Neural cell (in vitro differentiated cells): ENCODE measurements around the gene HBD. TPM values are rescaled to one million over a fixed set of nuclear protein-coding genes. Genes with fewer than 3 reads are reported as not detected.

ENCODE experiments used
- H2AFZ ChIP-seq: fragments of 200-600, 300-800 bp; sonication (generic), shearing (Covaris generic); 2 replicates; pipeline ENCODE4 v1.6.0; 2014; ENCODE audit warnings: low read depth, mild to moderate bottlenecking, antibody characterized with exemption, low read length, moderate library complexity
- H3F3A ChIP-seq: fragments of 200-600 bp; shearing (Covaris generic); 2 replicates; pipeline ENCODE4 v1.6.1; 2016; ENCODE audit warnings: mild to moderate bottlenecking, moderate library complexity, mixed read lengths, antibody characterized with exemption, low read length; ENCODE audit not compliant: insufficient read depth, poor library complexity, severe bottlenecking
- H3K27ac ChIP-seq: fragments of 200-600, 300-800 bp; sonication (generic), shearing (Covaris generic); 2 replicates; pipeline ENCODE4 v1.5.1; 2014; ENCODE audit warnings: mild to moderate bottlenecking, low read length, moderate library complexity
- H3K27me3 ChIP-seq: fragments of 300-800, 200-600 bp; sonication (generic), shearing (Covaris generic); 2 replicates; pipeline ENCODE4 v1.6.0; 2014; ENCODE audit warnings: mild to moderate bottlenecking, low read depth, low read length, moderate library complexity; ENCODE audit not compliant: insufficient read depth
- H3K36me3 ChIP-seq: fragments of 300-800, 200-600 bp; sonication (generic), shearing (Covaris generic); 2 replicates; pipeline ENCODE4 v1.5.1; 2014; ENCODE audit warnings: mild to moderate bottlenecking, antibody characterized with exemption, low read length, moderate library complexity; ENCODE audit not compliant: insufficient read depth
- H3K4me2 ChIP-seq: fragments of 300-800, 200-600 bp; sonication (generic), shearing (Covaris generic); 2 replicates; pipeline ENCODE4 v1.6.0; 2014; ENCODE audit warnings: mild to moderate bottlenecking, low read length
- H3K4me3 ChIP-seq: fragments of 300-800, 200-600 bp; sonication (generic), shearing (Covaris generic); 2 replicates; pipeline ENCODE4 v1.5.1; 2014; ENCODE audit warnings: mild to moderate bottlenecking, low read length, moderate library complexity
- H3K79me2 ChIP-seq: fragments of 200-600 bp; shearing (Covaris generic); replicated peaks from 2 replicates; pipeline ENCODE4 v1.6.0; 2014; ENCODE audit warnings: mild to moderate bottlenecking, low read length, moderate library complexity; ENCODE audit not compliant: insufficient read depth
- H3K9ac ChIP-seq: fragments of 300-800, 200-600 bp; sonication (generic), shearing (Covaris generic); 2 replicates; pipeline ENCODE4 v1.6.1; 2016; ENCODE audit warnings: mild to moderate bottlenecking, low read length, mixed read lengths
- H3K9me2 ChIP-seq: fragments of 200-600 bp; shearing (Covaris generic); 2 replicates; pipeline ENCODE4 v1.6.1; 2016; ENCODE audit warnings: mild to moderate bottlenecking, low read length, mixed read lengths; ENCODE audit not compliant: insufficient read depth
- H3K9me3 ChIP-seq: fragments of 200-600, 300-800 bp; sonication (generic), shearing (Covaris generic); 2 replicates; pipeline ENCODE4 v1.6.1; 2016; ENCODE audit warnings: mild to moderate bottlenecking, mixed run types, low read length, moderate library complexity, mixed read lengths
- H4K20me1 ChIP-seq: fragments of 200-600 bp; shearing (Covaris generic); 2 replicates; pipeline ENCODE4 v1.6.1; 2016; ENCODE audit warnings: mild to moderate bottlenecking, mixed run types; ENCODE audit not compliant: insufficient read depth
- EP300 ChIP-seq: fragments of 450-650 bp; conservative IDR thresholded peaks from 2 replicates; pipeline ENCODE4 v1.6.1; 2014; ENCODE audit warnings: antibody characterized with exemption, mild to moderate bottlenecking, moderate library complexity; ENCODE audit not compliant: poor library complexity, severe bottlenecking
- EZH2 ChIP-seq: fragments of 200-600, 300-800 bp; shearing (Covaris generic), sonication (generic); IDR thresholded peaks from 2 replicates; pipeline ENCODE4 v1.6.1; 2014; ENCODE audit warnings: antibody characterized with exemption, low read length, borderline replicate concordance, mild to moderate bottlenecking; ENCODE audit not compliant: insufficient read depth, poor library complexity, severe bottlenecking
- MXI1 ChIP-seq: fragments of 450-650 bp; conservative IDR thresholded peaks from 2 replicates; pipeline ENCODE4 v1.6.1; 2014; ENCODE audit warnings: antibody characterized with exemption, mild to moderate bottlenecking; ENCODE audit not compliant: poor library complexity, severe bottlenecking
- POLR2AphosphoS5 ChIP-seq: IDR thresholded peaks from 2 replicates; pipeline ENCODE4 v1.6.1; 2012
- RAD21 ChIP-seq: fragments of 450-650 bp; conservative IDR thresholded peaks from 2 replicates; pipeline ENCODE4 v1.6.1; 2014; ENCODE audit warnings: antibody characterized with exemption, mild to moderate bottlenecking, moderate library complexity
- REST ChIP-seq: IDR thresholded peaks from 2 replicates; pipeline ENCODE4 v1.6.1; 2012; ENCODE audit warnings: borderline replicate concordance
- SMC3 ChIP-seq: fragments of 450-650 bp; conservative IDR thresholded peaks from 2 replicates; pipeline ENCODE4 v1.6.1; 2014; ENCODE audit warnings: antibody characterized with exemption, mild to moderate bottlenecking, moderate library complexity; ENCODE audit not compliant: poor library complexity
- TAF1 ChIP-seq: IDR thresholded peaks from 2 replicates; pipeline ENCODE4 v1.6.1; 2012; ENCODE audit warnings: low read depth
- polyA plus RNA-seq: library from polyadenylated mRNA; depleted of rRNA; stranded (reverse); fragments of >200 nt; gene quantifications from 2 replicates; pipeline ENCODE4 v1.2.3, GENCODE V29; 2014
- TF ChIP-seq, protein P1 (sequence below): fragments of 450-650 bp; IDR thresholded peaks from 2 replicates; pipeline ENCODE4 v1.5.1; 2014; ENCODE audit warnings: antibody characterized with exemption, mild to moderate bottlenecking, moderate library complexity; ENCODE audit not compliant: poor library complexity, severe bottlenecking

HBD gene
- polyA plus RNA-seq, 1 donor from 2014 or later = not detected

DNA sequence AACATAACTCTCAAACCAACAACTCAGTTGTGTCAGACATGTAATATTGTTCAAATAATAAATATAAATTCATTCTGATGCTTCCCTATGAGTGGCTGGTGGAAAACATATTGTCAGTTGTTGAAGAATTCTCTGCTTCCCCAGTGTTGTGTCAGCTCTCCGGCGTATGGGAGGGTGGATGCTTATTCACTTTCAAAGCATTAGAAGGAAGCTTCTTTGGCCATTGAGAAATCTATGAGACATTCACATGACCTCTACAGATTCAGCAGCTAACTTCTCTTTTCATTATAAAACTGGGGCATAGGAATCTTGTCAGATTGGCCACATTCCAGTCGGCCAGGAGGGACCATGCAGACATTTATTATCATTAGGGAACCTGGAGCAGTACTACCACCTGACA, 36.7 kb downstream of the HBD start:
- H3K9ac ChIP-seq = no peak overlapping the region
- TF ChIP-seq EZH2 (no peak), TAF1 (no peak), POLR2AphosphoS5 (no peak), SMC3 (no peak), EP300 (no peak), RAD21 (no peak), MXI1 (no peak), REST (no peak)
- TF ChIP-seq, protein P1, sequence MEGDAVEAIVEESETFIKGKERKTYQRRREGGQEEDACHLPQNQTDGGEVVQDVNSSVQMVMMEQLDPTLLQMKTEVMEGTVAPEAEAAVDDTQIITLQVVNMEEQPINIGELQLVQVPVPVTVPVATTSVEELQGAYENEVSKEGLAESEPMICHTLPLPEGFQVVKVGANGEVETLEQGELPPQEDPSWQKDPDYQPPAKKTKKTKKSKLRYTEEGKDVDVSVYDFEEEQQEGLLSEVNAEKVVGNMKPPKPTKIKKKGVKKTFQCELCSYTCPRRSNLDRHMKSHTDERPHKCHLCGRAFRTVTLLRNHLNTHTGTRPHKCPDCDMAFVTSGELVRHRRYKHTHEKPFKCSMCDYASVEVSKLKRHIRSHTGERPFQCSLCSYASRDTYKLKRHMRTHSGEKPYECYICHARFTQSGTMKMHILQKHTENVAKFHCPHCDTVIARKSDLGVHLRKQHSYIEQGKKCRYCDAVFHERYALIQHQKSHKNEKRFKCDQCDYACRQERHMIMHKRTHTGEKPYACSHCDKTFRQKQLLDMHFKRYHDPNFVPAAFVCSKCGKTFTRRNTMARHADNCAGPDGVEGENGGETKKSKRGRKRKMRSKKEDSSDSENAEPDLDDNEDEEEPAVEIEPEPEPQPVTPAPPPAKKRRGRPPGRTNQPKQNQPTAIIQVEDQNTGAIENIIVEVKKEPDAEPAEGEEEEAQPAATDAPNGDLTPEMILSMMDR = no peak
- no peaks in the 10 kb centered on the region for H4K20me1 ChIP-seq
- H3K36me3 ChIP-seq = no peaks in the 10 kb centered on the region
- H3K4me2 ChIP-seq = no peak overlapping the region
- no peaks in the 10 kb centered on the region for H3K27me3 ChIP-seq
- no peak overlapping the region for H2AFZ ChIP-seq
- no peaks in the 10 kb centered on the region for H3F3A ChIP-seq
- no peaks in the 10 kb centered on the region for H3K9me2 ChIP-seq
- no peak overlapping the region for H3K27ac ChIP-seq
- H3K9me3 ChIP-seq = no peaks in the 10 kb centered on the region
- H3K79me2 ChIP-seq = no peaks in the 10 kb centered on the region
- no peak overlapping the region for H3K4me3 ChIP-seq

- H3K79me2 ChIP-seq = no peaks in the 10 kb centered on the region
- no peak overlapping the region for H3K4me2 ChIP-seq
- no peak overlapping the region for H3K27ac ChIP-seq
- no peaks in the 10 kb centered on the region for H3F3A ChIP-seq
- H3K27me3 ChIP-seq = no peaks in the 10 kb centered on the region
- no peaks in the 10 kb centered on the region for H4K20me1 ChIP-seq
- TF ChIP-seq REST (no peak), EP300 (no peak), POLR2AphosphoS5 (no peak), TAF1 (no peak), RAD21 (no peak)
- TF ChIP-seq, protein P1 = no peak
- no peak overlapping the region for H3K9ac ChIP-seq
- H2AFZ ChIP-seq = no peak overlapping the region
- H3K36me3 ChIP-seq = no peaks in the 10 kb centered on the region
- H3K4me3 ChIP-seq = no peak overlapping the region
- H3K9me3 ChIP-seq = no peaks in the 10 kb centered on the region
- no peaks in the 10 kb centered on the region for H3K9me2 ChIP-seq
These were observed 37.6 kb downstream of the HBD start for GRCh38 chr11:5196731-5197130.
